SK-N-SH (cell line): ENCODE data around the gene PACSIN1. TPM values are rescaled to one million over a fixed set of nuclear protein-coding genes. Genes with fewer than 3 reads are reported as not detected.

Experiments used
- CTCF ChIA-PET: fragments of 300-600, 350-600 bp; formaldehyde crosslinking; extraction: SDS; loops from one replicate; lab custom pipeline; 2021; lab: Yijun Ruan, JAX
- POLR2A ChIA-PET: fragments of 350-600 bp; sonication (Branson Sonifier 250); formaldehyde crosslinking; extraction: SDS; loops from one replicate; lab custom pipeline; 2020; ENCODE audit warnings: antibody characterized with exemption, inconsistent platforms; lab: Yijun Ruan, JAX
- DNase-seq: peaks from one replicate; pipeline ENCODE4 v3.0.0; 2012
- H2AFZ ChIP-seq: fragments of 200-600 bp; sonication (generic); 2 replicates; pipeline ENCODE4 v1.8.1; 2016; ENCODE audit warnings: antibody characterized with exemption, mild to moderate bottlenecking, low read depth
- H3F3A ChIP-seq: fragments of 200-600 bp; sonication (generic); replicated peaks from 2 replicates; pipeline ENCODE3; 2016; ENCODE audit warnings: antibody characterized with exemption, mild to moderate bottlenecking; ENCODE audit not compliant: insufficient read depth
- H3K27ac ChIP-seq, 2 experiments: fragments of 200-500 bp in 1 of 2; fragments of 200-600 bp in 1 of 2; sonication (Bioruptor generic) in 1 of 2; sonication (generic), shearing (Covaris generic) in 1 of 2; 2 replicates each; pipeline versions ENCODE4 v1.5.1 to v1.6.1; 2014 to 2016; ENCODE audit warnings: low read depth in 2 of 2, inconsistent platforms in 1 of 2, low read length in 1 of 2, mild to moderate bottlenecking in 1 of 2, mixed read lengths in 1 of 2
- H3K27me3 ChIP-seq: fragments of 200-600 bp; sonication (generic), shearing (Covaris generic); 2 replicates; pipeline ENCODE4 v1.6.1; 2016; ENCODE audit warnings: mixed run types; ENCODE audit not compliant: insufficient read depth
- H3K36me3 ChIP-seq, 2 experiments: fragments of 200-500 bp in 1 of 2; fragments of 200-600 bp in 1 of 2; sonication (Bioruptor generic) in 1 of 2; sonication (generic) in 1 of 2; replicated peaks in 1 of 2; 2 replicates each; pipeline versions ENCODE3 to v1.5.1; 2014 to 2016; ENCODE audit warnings: low read length in 1 of 2, mild to moderate bottlenecking in 1 of 2; ENCODE audit not compliant: insufficient read depth in 2 of 2, control insufficient read depth in 1 of 2
- H3K4me1 ChIP-seq, 2 experiments: fragments of 200-500 bp in 1 of 2; fragments of 200-600 bp in 1 of 2; sonication (Bioruptor generic) in 1 of 2; sonication (generic), shearing (Covaris generic) in 1 of 2; 2 replicates each; pipeline versions ENCODE4 v1.5.1 to v1.6.1; 2014 to 2016; ENCODE audit warnings: low read depth in 1 of 2, low read length in 1 of 2, mixed run types in 1 of 2; ENCODE audit not compliant: insufficient read depth in 2 of 2, control insufficient read depth in 1 of 2
- H3K4me2 ChIP-seq: fragments of 200-600 bp; sonication (generic), shearing (Covaris generic); 2 replicates; pipeline ENCODE4 v1.6.1; 2017; ENCODE audit warnings: mixed run types
- H3K4me3 ChIP-seq, 2 experiments: fragments of 200-500 bp in 1 of 2; fragments of 200-600 bp in 1 of 2; sonication (Bioruptor generic) in 1 of 2; sonication (generic), shearing (Covaris generic) in 1 of 2; 2 replicates each; pipeline versions ENCODE4 v1.5.1 to v1.8.1; 2014 to 2016; ENCODE audit warnings: low read depth in 2 of 2, inconsistent platforms in 1 of 2, low read length in 1 of 2, mild to moderate bottlenecking in 1 of 2, mixed read lengths in 1 of 2, moderate library complexity in 1 of 2
- H3K79me2 ChIP-seq: fragments of 200-600 bp; sonication (generic); 2 replicates; pipeline ENCODE4 v1.8.1; 2017; ENCODE audit warnings: mild to moderate bottlenecking; ENCODE audit not compliant: insufficient read depth
- H3K9ac ChIP-seq: fragments of 200-600 bp; sonication (generic); 2 replicates; pipeline ENCODE4 v1.6.1; 2017; ENCODE audit warnings: mixed run types
- H3K9me2 ChIP-seq: fragments of 200-600 bp; sonication (generic); 2 replicates; pipeline ENCODE4 v1.6.1; 2017; ENCODE audit warnings: mixed run types
- H3K9me3 ChIP-seq: fragments of 200-600 bp; sonication (generic); 2 replicates; pipeline ENCODE4 v1.6.1; 2017; ENCODE audit warnings: mixed run types, mild to moderate bottlenecking, moderate library complexity
- H4K20me1 ChIP-seq: fragments of 200-600 bp; sonication (generic); 2 replicates; pipeline ENCODE4 v1.6.1; 2017; ENCODE audit warnings: mild to moderate bottlenecking, mixed run types; ENCODE audit not compliant: insufficient read depth
- CHD2 ChIP-seq: fragments of 150-350 bp; IDR thresholded peaks from 2 replicates; pipeline ENCODE4 v1.6.1; 2018; ENCODE audit warnings: low read length; ENCODE audit not compliant: partially characterized antibody
- ELF1 ChIP-seq: IDR thresholded peaks from 2 replicates; pipeline ENCODE4 v1.4.0; 2012
- FOSL2 ChIP-seq: IDR thresholded peaks from 2 replicates; pipeline ENCODE4 v1.4.0; 2012; ENCODE audit warnings: low read depth, mild to moderate bottlenecking, moderate library complexity, borderline replicate concordance
- FOXJ3 ChIP-seq: sonication (generic); formaldehyde crosslinking; IDR thresholded peaks from 2 replicates; pipeline ENCODE4 v1.5.1; 2020; ENCODE audit warnings: mild to moderate bottlenecking, missing genetic modification reagents
- FOXM1 ChIP-seq: IDR thresholded peaks from 2 replicates; pipeline ENCODE4 v1.4.0; 2012; ENCODE audit warnings: low read depth, mild to moderate bottlenecking
- JUND ChIP-seq: IDR thresholded peaks from 2 replicates; pipeline ENCODE4 v1.4.0; 2012
- MEF2A ChIP-seq: IDR thresholded peaks from 2 replicates; pipeline ENCODE4 v1.4.0; 2012; ENCODE audit warnings: low read depth, borderline replicate concordance
- NFIC ChIP-seq: IDR thresholded peaks from 2 replicates; pipeline ENCODE4 v1.4.0; 2012; ENCODE audit warnings: borderline replicate concordance
- NRF1 ChIP-seq: IDR thresholded peaks from 2 replicates; pipeline ENCODE4 v1.6.1; 2012; ENCODE audit warnings: low read depth, mild to moderate bottlenecking, low read length
- POLR2AphosphoS5 ChIP-seq: IDR thresholded peaks from 2 replicates; pipeline ENCODE4 v1.6.1; 2012; ENCODE audit warnings: low read depth, low read length
- RAD21 ChIP-seq: IDR thresholded peaks from 2 replicates; pipeline ENCODE4 v1.6.1; 2012; ENCODE audit warnings: mild to moderate bottlenecking, low read length
- RCOR1 ChIP-seq: fragments of 150-350 bp; IDR thresholded peaks from 2 replicates; pipeline ENCODE4 v1.6.1; 2017; ENCODE audit warnings: antibody characterized with exemption, low read length
- RXRA ChIP-seq: IDR thresholded peaks from 2 replicates; pipeline ENCODE4 v1.4.0; 2012; ENCODE audit warnings: low read depth, mild to moderate bottlenecking, borderline replicate concordance
- SIN3A ChIP-seq: IDR thresholded peaks from 2 replicates; pipeline ENCODE4 v1.6.1; 2012; ENCODE audit warnings: low read depth, mild to moderate bottlenecking, low read length, moderate library complexity, borderline replicate concordance
- SMC3 ChIP-seq: IDR thresholded peaks from 2 replicates; pipeline ENCODE4 v1.6.1; 2012; ENCODE audit warnings: low read depth, low read length, improper control_type of control experiment
- TAF1 ChIP-seq: IDR thresholded peaks from 2 replicates; pipeline ENCODE4 v1.6.1; 2012; ENCODE audit warnings: low read depth, mild to moderate bottlenecking, low read length, moderate library complexity, borderline replicate concordance
- TCF12 ChIP-seq: IDR thresholded peaks from 2 replicates; pipeline ENCODE4 v1.4.0; 2012
- YY1 ChIP-seq: IDR thresholded peaks from 2 replicates; pipeline ENCODE4 v1.4.0; 2012; ENCODE audit warnings: low read depth, mild to moderate bottlenecking
- WGBS: methylation state at CpG from one replicate; pipeline ENCODE4 v1.1.6; 2017; ENCODE audit warnings: low lambda C conversion rate; 5-methylcytosine and 5-hydroxymethylcytosine counted together
- polyA plus RNA-seq, 3 experiments: library from polyadenylated mRNA; depleted of rRNA; stranded (reverse); fragments of >200 nt; gene quantifications; 2 replicates each; pipeline ENCODE4 v1.2.3, GENCODE V29; 2012
- TF ChIP-seq, protein P1 (sequence below): fragments of 200-600 bp; sonication (generic); IDR thresholded peaks from 2 replicates; pipeline ENCODE4 v1.6.1; 2017; ENCODE audit warnings: antibody characterized with exemption, mild to moderate bottlenecking, moderate library complexity
- TF ChIP-seq, protein P2 (sequence below): IDR thresholded peaks from 2 replicates; pipeline ENCODE4 v1.4.0; 2012; ENCODE audit warnings: low read depth
- TF ChIP-seq, protein P3 (sequence below): IDR thresholded peaks from 2 replicates; pipeline ENCODE4; 2012
- TF ChIP-seq, protein P4 (sequence below): IDR thresholded peaks from 2 replicates; pipeline ENCODE4 v1.4.0; 2012; ENCODE audit warnings: low read depth, borderline replicate concordance
- TF ChIP-seq, protein P5 (sequence below): IDR thresholded peaks from 2 replicates; pipeline ENCODE4 v1.6.1; 2012; ENCODE audit warnings: mild to moderate bottlenecking, low read depth, low read length, moderate library complexity
- TF ChIP-seq, protein P6 (sequence below): fragments of 150-350 bp; IDR thresholded peaks from 2 replicates; pipeline ENCODE4 v1.6.1; 2017; ENCODE audit warnings: antibody characterized with exemption, low read length, low read depth, borderline replicate concordance

PACSIN1 gene
- polyA plus RNA-seq, 1 of the 3 experiments (the other 2 are of a cell fraction): 0.05 TPM

DNA sequence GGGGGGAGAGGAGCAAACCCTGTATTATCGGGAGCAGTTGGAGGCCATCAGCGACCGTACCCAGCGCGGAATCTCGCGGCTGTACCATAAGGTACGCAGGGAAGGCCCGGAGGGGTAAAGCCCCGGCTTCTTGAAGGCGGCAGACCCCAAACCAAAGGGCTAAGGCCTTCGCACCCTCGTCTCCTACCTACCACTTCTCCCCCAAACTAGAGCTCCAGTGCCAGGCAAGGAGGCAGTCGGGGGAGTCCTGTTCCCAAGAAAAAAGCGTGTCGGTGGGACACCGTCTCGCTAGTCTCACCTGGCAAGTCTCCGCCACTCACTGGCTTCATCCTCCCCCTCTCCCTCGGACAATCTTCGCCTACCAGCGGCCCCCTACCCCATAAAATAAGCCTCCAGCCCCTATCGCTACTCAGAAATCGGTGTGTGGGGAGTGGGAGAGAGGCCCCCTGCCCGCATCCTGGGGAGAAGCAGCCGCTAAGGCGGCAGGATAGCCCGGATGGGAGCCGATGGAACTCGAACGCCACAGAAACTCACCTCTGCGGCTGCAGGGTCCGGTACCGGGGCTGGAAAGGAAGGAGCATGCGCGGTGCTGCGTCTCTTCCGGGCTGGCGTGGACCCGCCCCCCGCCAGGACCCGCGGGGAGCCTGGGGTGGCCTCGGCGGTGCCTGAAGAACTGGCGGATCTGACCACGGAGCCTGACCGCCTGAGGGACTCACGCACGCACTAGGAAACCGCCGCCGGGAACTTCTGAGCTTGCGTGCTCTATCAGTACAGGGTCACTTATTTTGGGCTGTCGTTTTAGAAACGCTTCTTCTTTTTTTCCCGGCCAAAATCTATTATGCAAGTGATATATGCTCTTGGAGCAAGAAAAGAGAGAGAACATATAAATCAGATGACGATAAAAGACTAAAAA, 40.1 kb upstream of the PACSIN1 start, which contains the start of gene RPS10:
TSS of gene RPS10 (minus strand) at position 572 of the 913 bp plus-strand sequence. CDS start 848 bp downstream, outside the sequence.
- peak within 1 kb of the TSS; percentile 66 to 84 for H3K27ac ChIP-seq
- H3K79me2 ChIP-seq: peaks cover 50% of the 10 kb centered on the region
- H3K9me3 ChIP-seq: no peaks in the 10 kb centered on the region
- ChIA-PET POLR2A (interaction anchor here (0.6 to 1.6 kb wide), 12 partner anchors 9 to 414 kb away, joined by 3 to 9 read pairs (median 4); partner anchors contain the start of genes BLTP3A, HMGA1 and NUDT3), CTCF (interaction anchor here (0.7 to 3.8 kb wide), 6 partner anchors 8 to 230 kb away, joined by 3 to 22 read pairs (median 9); partner anchors contain the start of gene SMIM29)
- H3K9me2 ChIP-seq: no peaks in the 10 kb centered on the region
- no peaks in the 10 kb centered on the region for H3K27me3 ChIP-seq
- peaks cover 24 to 38% of the 10 kb centered on the region in 2 experiments for H3K36me3 ChIP-seq
- H4K20me1 ChIP-seq: peaks cover 38% of the 10 kb centered on the region
- H3K4me3 ChIP-seq: peak within 1 kb of the TSS; percentile 74 to 94
- H2AFZ ChIP-seq: peak within 1 kb of the TSS; percentile 87
- H3K4me1 ChIP-seq: peaks cover 7 to 20% of the 10 kb centered on the region in 2 experiments; a peak in 3 of 4 replicates
- peak within 1 kb of the TSS; percentile 93 for H3K4me2 ChIP-seq
- DNase-seq: peak; percentile 99
- peaks cover 17% of the 10 kb centered on the region for H3F3A ChIP-seq
- peak within 1 kb of the TSS; percentile 98 for H3K9ac ChIP-seq
- 2% methylated on average over 20 of the region's 58 CpGs for WGBS
- TF ChIP-seq SIN3A (peak; percentile 67; the same call in 1 of the 2 replicates), MEF2A (no peak), SMC3 (no peak), TAF1 (peak; percentile 98), RCOR1 (no peak; the same call in 1 of the 2 replicates), CHD2 (no peak), RXRA (no peak), NFIC (no peak), POLR2AphosphoS5 (peak; percentile 97), YY1 (0 out of 2 replicates have a peak, but pooled peaks have one; percentile 29), FOSL2 (no peak), RAD21 (no peak), TCF12 (no peak), NRF1 (peak; percentile 66), JUND (no peak), ELF1 (peak; percentile 91), FOXM1 (no peak), FOXJ3 (CRISPR knock-in tag) (no peak)
- TF ChIP-seq, protein P1, sequence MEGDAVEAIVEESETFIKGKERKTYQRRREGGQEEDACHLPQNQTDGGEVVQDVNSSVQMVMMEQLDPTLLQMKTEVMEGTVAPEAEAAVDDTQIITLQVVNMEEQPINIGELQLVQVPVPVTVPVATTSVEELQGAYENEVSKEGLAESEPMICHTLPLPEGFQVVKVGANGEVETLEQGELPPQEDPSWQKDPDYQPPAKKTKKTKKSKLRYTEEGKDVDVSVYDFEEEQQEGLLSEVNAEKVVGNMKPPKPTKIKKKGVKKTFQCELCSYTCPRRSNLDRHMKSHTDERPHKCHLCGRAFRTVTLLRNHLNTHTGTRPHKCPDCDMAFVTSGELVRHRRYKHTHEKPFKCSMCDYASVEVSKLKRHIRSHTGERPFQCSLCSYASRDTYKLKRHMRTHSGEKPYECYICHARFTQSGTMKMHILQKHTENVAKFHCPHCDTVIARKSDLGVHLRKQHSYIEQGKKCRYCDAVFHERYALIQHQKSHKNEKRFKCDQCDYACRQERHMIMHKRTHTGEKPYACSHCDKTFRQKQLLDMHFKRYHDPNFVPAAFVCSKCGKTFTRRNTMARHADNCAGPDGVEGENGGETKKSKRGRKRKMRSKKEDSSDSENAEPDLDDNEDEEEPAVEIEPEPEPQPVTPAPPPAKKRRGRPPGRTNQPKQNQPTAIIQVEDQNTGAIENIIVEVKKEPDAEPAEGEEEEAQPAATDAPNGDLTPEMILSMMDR: no peak
- TF ChIP-seq, protein P2, sequence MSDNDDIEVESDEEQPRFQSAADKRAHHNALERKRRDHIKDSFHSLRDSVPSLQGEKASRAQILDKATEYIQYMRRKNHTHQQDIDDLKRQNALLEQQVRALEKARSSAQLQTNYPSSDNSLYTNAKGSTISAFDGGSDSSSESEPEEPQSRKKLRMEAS: no peak; the same call in 1 of the 2 replicates
- TF ChIP-seq, protein P3, sequence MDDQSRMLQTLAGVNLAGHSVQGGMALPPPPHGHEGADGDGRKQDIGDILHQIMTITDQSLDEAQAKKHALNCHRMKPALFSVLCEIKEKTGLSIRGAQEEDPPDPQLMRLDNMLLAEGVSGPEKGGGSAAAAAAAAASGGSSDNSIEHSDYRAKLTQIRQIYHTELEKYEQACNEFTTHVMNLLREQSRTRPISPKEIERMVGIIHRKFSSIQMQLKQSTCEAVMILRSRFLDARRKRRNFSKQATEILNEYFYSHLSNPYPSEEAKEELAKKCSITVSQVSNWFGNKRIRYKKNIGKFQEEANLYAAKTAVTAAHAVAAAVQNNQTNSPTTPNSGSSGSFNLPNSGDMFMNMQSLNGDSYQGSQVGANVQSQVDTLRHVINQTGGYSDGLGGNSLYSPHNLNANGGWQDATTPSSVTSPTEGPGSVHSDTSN: no peak
- TF ChIP-seq, protein P4, sequence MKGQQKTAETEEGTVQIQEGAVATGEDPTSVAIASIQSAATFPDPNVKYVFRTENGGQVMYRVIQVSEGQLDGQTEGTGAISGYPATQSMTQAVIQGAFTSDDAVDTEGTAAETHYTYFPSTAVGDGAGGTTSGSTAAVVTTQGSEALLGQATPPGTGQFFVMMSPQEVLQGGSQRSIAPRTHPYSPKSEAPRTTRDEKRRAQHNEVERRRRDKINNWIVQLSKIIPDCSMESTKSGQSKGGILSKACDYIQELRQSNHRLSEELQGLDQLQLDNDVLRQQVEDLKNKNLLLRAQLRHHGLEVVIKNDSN: no peak
- TF ChIP-seq, protein P5, sequence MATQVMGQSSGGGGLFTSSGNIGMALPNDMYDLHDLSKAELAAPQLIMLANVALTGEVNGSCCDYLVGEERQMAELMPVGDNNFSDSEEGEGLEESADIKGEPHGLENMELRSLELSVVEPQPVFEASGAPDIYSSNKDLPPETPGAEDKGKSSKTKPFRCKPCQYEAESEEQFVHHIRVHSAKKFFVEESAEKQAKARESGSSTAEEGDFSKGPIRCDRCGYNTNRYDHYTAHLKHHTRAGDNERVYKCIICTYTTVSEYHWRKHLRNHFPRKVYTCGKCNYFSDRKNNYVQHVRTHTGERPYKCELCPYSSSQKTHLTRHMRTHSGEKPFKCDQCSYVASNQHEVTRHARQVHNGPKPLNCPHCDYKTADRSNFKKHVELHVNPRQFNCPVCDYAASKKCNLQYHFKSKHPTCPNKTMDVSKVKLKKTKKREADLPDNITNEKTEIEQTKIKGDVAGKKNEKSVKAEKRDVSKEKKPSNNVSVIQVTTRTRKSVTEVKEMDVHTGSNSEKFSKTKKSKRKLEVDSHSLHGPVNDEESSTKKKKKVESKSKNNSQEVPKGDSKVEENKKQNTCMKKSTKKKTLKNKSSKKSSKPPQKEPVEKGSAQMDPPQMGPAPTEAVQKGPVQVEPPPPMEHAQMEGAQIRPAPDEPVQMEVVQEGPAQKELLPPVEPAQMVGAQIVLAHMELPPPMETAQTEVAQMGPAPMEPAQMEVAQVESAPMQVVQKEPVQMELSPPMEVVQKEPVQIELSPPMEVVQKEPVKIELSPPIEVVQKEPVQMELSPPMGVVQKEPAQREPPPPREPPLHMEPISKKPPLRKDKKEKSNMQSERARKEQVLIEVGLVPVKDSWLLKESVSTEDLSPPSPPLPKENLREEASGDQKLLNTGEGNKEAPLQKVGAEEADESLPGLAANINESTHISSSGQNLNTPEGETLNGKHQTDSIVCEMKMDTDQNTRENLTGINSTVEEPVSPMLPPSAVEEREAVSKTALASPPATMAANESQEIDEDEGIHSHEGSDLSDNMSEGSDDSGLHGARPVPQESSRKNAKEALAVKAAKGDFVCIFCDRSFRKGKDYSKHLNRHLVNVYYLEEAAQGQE: peak; percentile 35; the same call in 1 of the 2 replicates
- TF ChIP-seq, protein P6, sequence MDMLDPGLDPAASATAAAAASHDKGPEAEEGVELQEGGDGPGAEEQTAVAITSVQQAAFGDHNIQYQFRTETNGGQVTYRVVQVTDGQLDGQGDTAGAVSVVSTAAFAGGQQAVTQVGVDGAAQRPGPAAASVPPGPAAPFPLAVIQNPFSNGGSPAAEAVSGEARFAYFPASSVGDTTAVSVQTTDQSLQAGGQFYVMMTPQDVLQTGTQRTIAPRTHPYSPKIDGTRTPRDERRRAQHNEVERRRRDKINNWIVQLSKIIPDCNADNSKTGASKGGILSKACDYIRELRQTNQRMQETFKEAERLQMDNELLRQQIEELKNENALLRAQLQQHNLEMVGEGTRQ: no peak
